Spleen (tissue), 11 donors: ENCODE data around the gene TMEM108. TPM values are rescaled to one million over a fixed set of nuclear protein-coding genes. Genes with fewer than 3 reads are reported as not detected.
A peak's percentile ranks its signal among the peaks of the same experiment; 100 is the strongest.

Experiments used
- DNase-seq: peaks from one replicate; pipeline ENCODE4 v3.0.0-alpha.2; 2020
- H3K27ac ChIP-seq, 8 donors: fragments of 200-600 bp; sonication (generic) in 7 of 8; 1 replicate in 4 of 8; 2 replicates in 4 of 8; pipeline versions ENCODE4 v1.5.0 to v1.8.0; 2016 to 2021; ENCODE audit warnings: inconsistent platforms in 4 of 8, mild to moderate bottlenecking in 4 of 8, moderate library complexity in 1 of 8
- H3K27me3 ChIP-seq, 7 donors: fragments of 200-600 bp; sonication (generic) in 6 of 7; replicated peaks in 1 of 7; 1 replicate in 4 of 7; 2 replicates in 3 of 7; pipeline versions ENCODE4 v1.5.0 to v1.8.0; 2016 to 2021; ENCODE audit warnings: inconsistent platforms in 3 of 7, mild to moderate bottlenecking in 1 of 7
- H3K36me3 ChIP-seq, 6 donors: fragments of 200-600 bp; sonication (generic) in 5 of 6; 1 replicate in 4 of 6; 2 replicates in 2 of 6; pipeline versions ENCODE4 v1.5.0 to v1.8.0; 2016 to 2021; ENCODE audit warnings: inconsistent platforms in 2 of 6
- H3K4me1 ChIP-seq, 6 donors: fragments of 200-600 bp; sonication (generic) in 5 of 6; 1 replicate in 3 of 6; 2 replicates in 3 of 6; pipeline versions ENCODE4 v1.5.0 to v1.8.0; 2016 to 2021; ENCODE audit warnings: inconsistent platforms in 3 of 6
- H3K4me3 ChIP-seq, 8 donors: fragments of 200-600 bp; sonication (generic) in 7 of 8; 1 replicate in 4 of 8; 2 replicates in 4 of 8; pipeline versions ENCODE4 v1.5.0 to v1.8.0; 2016 to 2021; ENCODE audit warnings: inconsistent platforms in 4 of 8, mild to moderate bottlenecking in 4 of 8, moderate library complexity in 2 of 8
- H3K9me3 ChIP-seq, 8 donors: fragments of 200-600 bp; sonication (generic) in 7 of 8; 1 replicate in 4 of 8; 2 replicates in 4 of 8; pipeline versions ENCODE4 v1.5.0 to v1.8.0; 2016 to 2021; ENCODE audit warnings: inconsistent platforms in 4 of 8
- POLR2A ChIP-seq, 3 donors: fragments of 450-650 bp; IDR thresholded peaks; one replicate each; pipeline ENCODE4 v1.5.1; 2017; ENCODE audit warnings: antibody characterized with exemption in 3 of 3, mild to moderate bottlenecking in 1 of 3
- POLR2AphosphoS5 ChIP-seq, 3 donors: sonication (generic); formaldehyde crosslinking; IDR thresholded peaks; one replicate each; pipeline ENCODE4 v1.5.1; 2017; ENCODE audit warnings: antibody characterized with exemption in 3 of 3
- WGBS, 5 donors: extraction: QIAGEN DNeasy Blood & Tissue Kit in 3 of 5; methylation state at CpG; one replicate each; pipeline versions ENCODE4 v1.1.5 to v1.1.7; 2013 to 2018; 5-methylcytosine and 5-hydroxymethylcytosine counted together
- intact Hi-C: fragments of 100-400 bp; cut with DNase I; formaldehyde crosslinking; loops from one replicate; pipeline ENCODE4 v1.15.0; 2023; ENCODE audit warnings: low total_unique reads
- polyA plus RNA-seq, 3 donors: library from polyadenylated mRNA; stranded (reverse); fragments of 200-250 nt; gene quantifications; one replicate each; pipeline ENCODE4 v1.2.1, GENCODE V29; 2013
- total RNA-seq, 7 donors: library from RNA; depleted of rRNA in 3 of 7; stranded (reverse); fragments of >200 nt in 3 of 7; fragmentation: NEBNext Ultra II Directional in 4 of 7; extraction: Animal tissue kit (Norgen Biotek cat#: 25700) in 4 of 7; gene quantifications; one replicate each; pipeline versions ENCODE4 v1.1.0 to v1.2.1, GENCODE V29; 2016 to 2021
- TF ChIP-seq, protein P1 (sequence below), 11 experiments: fragments of 200-600 bp in 7 of 11; fragments of 450-650 bp in 4 of 11; sonication (generic) in 4 of 11; IDR thresholded peaks in 8 of 11; conservative IDR thresholded peaks in 3 of 11; 1 replicate in 7 of 11; 2 replicates in 4 of 11; pipeline versions ENCODE4 v1.4.0 to v1.8.0; 2016 to 2021; ENCODE audit warnings: antibody characterized with exemption in 11 of 11, inconsistent platforms in 4 of 11, mild to moderate bottlenecking in 1 of 11
- donor health status: healthy with polysubstance abuse.
- donor health status: DM: no; HTN: no; CAD: no; lungs with moderate emphysema.
- donor health status: DM: no; HTN: no; CAD: no.
- donor health status: Bipolar disorder and iron deficiency.
- donor health status: healthy.
- donor health status: DM: no; HTN: no; CAD: no.
- donor health status: DM: yes; HTN: yes; CAD: no.

TMEM108 gene
- total and polyA plus RNA-seq, 10 donors, result 0.20 to 4.0 (median 1.1) TPM

GRCh38 chr3:133096900-133097613 lies 58.9 kb downstream of the TMEM108 start:
- H3K27ac ChIP-seq, result peak overlapping the region in 1 of 8 donors; percentile 11
- DNase-seq, result no peak
- H3K36me3 ChIP-seq, result no peaks in the 10 kb centered on the region
- H3K27me3 ChIP-seq, result no peaks in the 10 kb centered on the region
- H3K9me3 ChIP-seq, result no peaks in the 10 kb centered on the region
- peaks cover 0 to 3% (median 0%) of the 10 kb centered on the region in 6 donors for H3K4me1 ChIP-seq
- intact Hi-C loops, result no loop called here
- 34 to 62% (median 51%) methylated on average over 3 of the region's 3 CpGs for WGBS, 5 donors
- no peak overlapping the region for H3K4me3 ChIP-seq
- TF ChIP-seq, protein P1, sequence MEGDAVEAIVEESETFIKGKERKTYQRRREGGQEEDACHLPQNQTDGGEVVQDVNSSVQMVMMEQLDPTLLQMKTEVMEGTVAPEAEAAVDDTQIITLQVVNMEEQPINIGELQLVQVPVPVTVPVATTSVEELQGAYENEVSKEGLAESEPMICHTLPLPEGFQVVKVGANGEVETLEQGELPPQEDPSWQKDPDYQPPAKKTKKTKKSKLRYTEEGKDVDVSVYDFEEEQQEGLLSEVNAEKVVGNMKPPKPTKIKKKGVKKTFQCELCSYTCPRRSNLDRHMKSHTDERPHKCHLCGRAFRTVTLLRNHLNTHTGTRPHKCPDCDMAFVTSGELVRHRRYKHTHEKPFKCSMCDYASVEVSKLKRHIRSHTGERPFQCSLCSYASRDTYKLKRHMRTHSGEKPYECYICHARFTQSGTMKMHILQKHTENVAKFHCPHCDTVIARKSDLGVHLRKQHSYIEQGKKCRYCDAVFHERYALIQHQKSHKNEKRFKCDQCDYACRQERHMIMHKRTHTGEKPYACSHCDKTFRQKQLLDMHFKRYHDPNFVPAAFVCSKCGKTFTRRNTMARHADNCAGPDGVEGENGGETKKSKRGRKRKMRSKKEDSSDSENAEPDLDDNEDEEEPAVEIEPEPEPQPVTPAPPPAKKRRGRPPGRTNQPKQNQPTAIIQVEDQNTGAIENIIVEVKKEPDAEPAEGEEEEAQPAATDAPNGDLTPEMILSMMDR (IDR thresholded peaks at IDR 0.05 in 8 of 11, conservative IDR thresholded peaks at IDR 0.05 in 3 of 11), result no peak
- TF ChIP-seq POLR2AphosphoS5 (IDR thresholded peaks at IDR 0.05), result no peak
- no peak for TF ChIP-seq POLR2A (IDR thresholded peaks at IDR 0.05)

DNA sequence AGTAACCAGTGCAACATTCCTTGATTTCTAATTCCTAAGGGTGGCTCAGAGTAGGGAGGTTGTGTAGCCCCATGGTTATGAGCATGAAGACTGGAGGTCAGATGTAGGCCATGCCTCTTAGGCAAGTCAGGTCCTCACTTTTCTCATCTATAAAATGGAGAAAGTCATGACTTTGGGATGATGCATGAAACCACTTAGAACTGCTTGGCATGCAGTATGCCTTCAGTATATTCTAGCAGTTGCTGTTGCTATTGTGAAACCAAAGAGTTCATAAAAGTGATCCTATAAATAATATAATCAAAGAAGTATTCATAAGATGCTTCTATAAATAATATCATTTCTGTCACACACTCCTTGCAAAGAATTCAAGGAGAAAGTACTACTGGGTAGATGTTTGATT lies 65.5 kb downstream of the TMEM108 start:
- Histone ChIP-seq H3K27me3 (no peaks in the 10 kb centered on the region), H3K4me3 (no peak overlapping the region), H3K9me3 (no peaks in the 10 kb centered on the region), H3K4me1 (no peaks in the 10 kb centered on the region), H3K36me3 (no peaks in the 10 kb centered on the region), H3K27ac (no peak overlapping the region)
- intact Hi-C loops, result no loop called here
- DNase-seq, result no peak
- TF ChIP-seq, protein P1 (IDR thresholded peaks at IDR 0.05 in 8 of 11, conservative IDR thresholded peaks at IDR 0.05 in 3 of 11), result no peak
- TF ChIP-seq POLR2AphosphoS5 (IDR thresholded peaks at IDR 0.05) (no peak), POLR2A (IDR thresholded peaks at IDR 0.05) (no peak)

DNA sequence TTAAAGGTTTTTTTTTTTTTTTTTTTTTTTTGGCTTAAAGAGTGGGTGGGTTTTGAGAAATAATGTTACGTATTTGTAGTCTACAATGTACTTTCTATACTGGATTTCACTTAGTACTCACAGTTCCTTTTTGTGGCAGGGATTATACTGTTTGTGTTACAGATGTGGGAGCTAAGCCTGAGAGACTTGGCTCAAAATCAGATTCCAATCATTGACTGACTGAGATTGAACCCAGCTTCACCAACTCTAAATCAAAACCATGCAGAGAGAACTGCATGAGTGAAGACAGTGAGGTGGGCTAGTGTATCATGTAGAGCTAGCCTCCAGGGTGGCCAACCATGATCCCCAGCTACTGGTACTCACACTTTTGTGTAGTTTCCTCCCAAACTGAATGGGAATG lies 68.0 kb downstream of the TMEM108 start:
- H3K27me3 ChIP-seq, result no peaks in the 10 kb centered on the region
- intact Hi-C loops, result no loop called here
- H3K4me3 ChIP-seq, result no peak overlapping the region
- no peaks in the 10 kb centered on the region for H3K9me3 ChIP-seq
- 69 to 94% (median 75%) methylated on average over 1 of the region's 1 CpG for WGBS, 5 donors
- TF ChIP-seq POLR2A (IDR thresholded peaks at IDR 0.05) (no peak), POLR2AphosphoS5 (IDR thresholded peaks at IDR 0.05) (no peak)
- TF ChIP-seq, protein P1 (IDR thresholded peaks at IDR 0.05 in 8 of 11, conservative IDR thresholded peaks at IDR 0.05 in 3 of 11), result no peak
- DNase-seq, result no peak
- no peaks in the 10 kb centered on the region for H3K4me1 ChIP-seq
- H3K27ac ChIP-seq, result no peak overlapping the region
- H3K36me3 ChIP-seq, result no peaks in the 10 kb centered on the region

- no peak for DNase-seq
- Histone ChIP-seq H3K9me3 (no peaks in the 10 kb centered on the region), H3K4me3 (no peak overlapping the region), H3K4me1 (no peaks in the 10 kb centered on the region), H3K27ac (no peak overlapping the region), H3K36me3 (no peaks in the 10 kb centered on the region), H3K27me3 (no peaks in the 10 kb centered on the region)
- WGBS, 5 donors, result 71 to 86% (median 82%) methylated on average over 2 of the region's 2 CpGs
- intact Hi-C loops, result no loop called here
- TF ChIP-seq POLR2AphosphoS5 (IDR thresholded peaks at IDR 0.05) (no peak), POLR2A (IDR thresholded peaks at IDR 0.05) (no peak)
- TF ChIP-seq, protein P1 (IDR thresholded peaks at IDR 0.05 in 8 of 11, conservative IDR thresholded peaks at IDR 0.05 in 3 of 11), result no peak
Observed at GRCh38 chr3:133112666-133113065, 74.5 kb downstream of the TMEM108 start.
